Adrenal gland (tissue), 12 donors: ENCODE measurements around the gene SVOPL. TPM values are rescaled to one million over a fixed set of nuclear protein-coding genes. Genes with fewer than 3 reads are reported as not detected.

Source experiments
- DNase-seq, 7 donors: peaks; one replicate each; pipeline ENCODE4 v3.0.0-alpha.2; 2019 to 2020
- H3K27ac ChIP-seq, 5 donors: fragments of 200-600 bp; sonication (generic) in 4 of 5; 1 replicate in 3 of 5; 2 replicates in 2 of 5; pipeline versions ENCODE4 v1.5.1 to v1.8.0; 2016 to 2020; ENCODE audit warnings: mild to moderate bottlenecking in 1 of 5
- H3K27me3 ChIP-seq: fragments of 200-600 bp; 2 replicates; pipeline ENCODE4 v1.8.0; 2021
- H3K36me3 ChIP-seq, 2 donors: fragments of 200-600 bp; replicated peaks in 1 of 2; 1 replicate in 1 of 2; 2 replicates in 1 of 2; pipeline versions ENCODE4 v1.5.1 to v1.8.0; 2018 to 2022
- H3K4me1 ChIP-seq, 2 donors: fragments of 200-600 bp; replicated peaks in 1 of 2; 1 replicate in 1 of 2; 2 replicates in 1 of 2; pipeline versions ENCODE4 v1.5.1 to v1.8.0; 2018 to 2021
- H3K4me3 ChIP-seq, 4 donors: fragments of 200-600 bp; sonication (generic) in 3 of 4; one replicate each; pipeline ENCODE4 v1.5.1; 2016 to 2018
- H3K9me3 ChIP-seq, 3 donors: fragments of 200-600 bp; sonication (generic) in 1 of 3; replicated peaks in 1 of 3; 1 replicate in 2 of 3; 2 replicates in 1 of 3; pipeline versions ENCODE4 v1.5.1 to v1.8.0; 2016 to 2021
- POLR2A ChIP-seq, 2 donors: fragments of 450-650 bp; IDR thresholded peaks; one replicate each; pipeline ENCODE4 v1.6.1; 2017; ENCODE audit warnings: antibody characterized with exemption in 2 of 2, mild to moderate bottlenecking in 2 of 2, moderate library complexity in 1 of 2
- WGBS, 4 donors: extraction: QIAGEN DNeasy Blood & Tissue Kit in 2 of 4; methylation state at CpG; one replicate each; pipeline versions ENCODE4 v1.1.5 to v1.1.7; 2013 to 2017; 5-methylcytosine and 5-hydroxymethylcytosine counted together
- intact Hi-C, 2 donors: fragments of 100-400 bp; cut with DNase I; formaldehyde crosslinking; loops; one replicate each; pipeline versions ENCODE4 v1.14.1 to v1.15.0; 2022 to 2023
- polyA plus RNA-seq, 3 donors: library from polyadenylated mRNA; stranded (reverse); fragments of 200-250 nt in 2 of 3; fragments of 350-450 nt in 1 of 3; fragmentation: Illumina TruSeq in 1 of 3; extraction: RNeasy Lipid Tissue Mini Kit (QIAGEN cat#74804) in 1 of 3; gene quantifications; one replicate each; pipeline ENCODE4 v1.2.3, GENCODE V29; 2013 to 2014
- total RNA-seq, 9 donors: library from RNA; depleted of rRNA in 4 of 9; stranded (reverse); fragments of >200 nt in 4 of 9; fragments of 120-200 nt in 1 of 9; fragmentation: NEBNext Ultra II Directional in 1 of 9; extraction: Animal tissue kit (Norgen Biotek cat#: 25700) in 1 of 9; gene quantifications; one replicate each; pipeline versions ENCODE4 v1.1.0 to v1.2.4, GENCODE V29; 2013 to 2023
- TF ChIP-seq, protein P1 (sequence below), 6 experiments: fragments of 450-650 bp in 4 of 6; fragments of 200-600 bp in 2 of 6; sonication (generic) in 1 of 6; IDR thresholded peaks; 1 replicate in 5 of 6; 2 replicates in 1 of 6; pipeline versions ENCODE4 v1.5.1 to v1.8.0; 2016 to 2021; ENCODE audit warnings: antibody characterized with exemption in 6 of 6, mild to moderate bottlenecking in 2 of 6, moderate library complexity in 1 of 6
- donor health status: healthy with polysubstance abuse.
- donor health status: Bipolar disorder and iron deficiency.
- donor health status: DM: yes; HTN: yes; CAD: no.
- donor health status: DM: no; HTN: no; CAD: no.
- donor health status: DM: no; HTN: no; CAD: no.
- donor health status: DM: yes; HTN: yes; CAD: no.

SVOPL gene
- total and polyA plus RNA-seq, 12 donors = 0.54 to 4.8 (median 1.5) TPM

DNA sequence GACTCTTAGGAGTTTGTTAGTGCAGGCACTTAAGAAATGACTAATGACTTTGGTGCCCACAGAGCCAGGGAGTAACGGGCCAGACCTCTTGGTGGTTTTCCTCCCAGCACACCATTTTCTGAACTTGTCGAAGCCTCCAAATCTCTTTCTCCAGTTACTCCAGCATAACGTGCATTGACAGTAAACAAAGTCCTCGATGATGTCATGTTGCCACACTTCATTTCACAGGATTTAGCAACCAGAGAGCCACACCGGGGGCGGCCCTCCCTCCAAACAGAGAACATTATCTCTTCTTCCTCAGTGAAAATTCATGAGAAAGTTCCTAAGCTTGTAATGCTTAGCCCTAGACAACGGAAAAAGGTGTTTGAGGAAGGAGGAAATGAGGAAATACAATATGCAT, 4.0 kb upstream of the SVOPL start:
- TF ChIP-seq, protein P1, sequence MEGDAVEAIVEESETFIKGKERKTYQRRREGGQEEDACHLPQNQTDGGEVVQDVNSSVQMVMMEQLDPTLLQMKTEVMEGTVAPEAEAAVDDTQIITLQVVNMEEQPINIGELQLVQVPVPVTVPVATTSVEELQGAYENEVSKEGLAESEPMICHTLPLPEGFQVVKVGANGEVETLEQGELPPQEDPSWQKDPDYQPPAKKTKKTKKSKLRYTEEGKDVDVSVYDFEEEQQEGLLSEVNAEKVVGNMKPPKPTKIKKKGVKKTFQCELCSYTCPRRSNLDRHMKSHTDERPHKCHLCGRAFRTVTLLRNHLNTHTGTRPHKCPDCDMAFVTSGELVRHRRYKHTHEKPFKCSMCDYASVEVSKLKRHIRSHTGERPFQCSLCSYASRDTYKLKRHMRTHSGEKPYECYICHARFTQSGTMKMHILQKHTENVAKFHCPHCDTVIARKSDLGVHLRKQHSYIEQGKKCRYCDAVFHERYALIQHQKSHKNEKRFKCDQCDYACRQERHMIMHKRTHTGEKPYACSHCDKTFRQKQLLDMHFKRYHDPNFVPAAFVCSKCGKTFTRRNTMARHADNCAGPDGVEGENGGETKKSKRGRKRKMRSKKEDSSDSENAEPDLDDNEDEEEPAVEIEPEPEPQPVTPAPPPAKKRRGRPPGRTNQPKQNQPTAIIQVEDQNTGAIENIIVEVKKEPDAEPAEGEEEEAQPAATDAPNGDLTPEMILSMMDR (IDR thresholded peaks at IDR 0.05) = no peak
- no peak for TF ChIP-seq POLR2A (IDR thresholded peaks at IDR 0.05)
- intact Hi-C loops = no loop called here
- peaks cover 0 to 4% of the 10 kb centered on the region in 2 donors for H3K4me1 ChIP-seq
- H3K27ac ChIP-seq = no peak overlapping the region
- H3K4me3 ChIP-seq = no peak overlapping the region
- WGBS, 4 donors = 64 to 73% (median 69%) methylated on average over 7 of the region's 7 CpGs
- no peaks in the 10 kb centered on the region for H3K9me3 ChIP-seq
- DNase-seq = no peak
- H3K36me3 ChIP-seq = no peaks in the 10 kb centered on the region
- no peaks in the 10 kb centered on the region for H3K27me3 ChIP-seq

DNA sequence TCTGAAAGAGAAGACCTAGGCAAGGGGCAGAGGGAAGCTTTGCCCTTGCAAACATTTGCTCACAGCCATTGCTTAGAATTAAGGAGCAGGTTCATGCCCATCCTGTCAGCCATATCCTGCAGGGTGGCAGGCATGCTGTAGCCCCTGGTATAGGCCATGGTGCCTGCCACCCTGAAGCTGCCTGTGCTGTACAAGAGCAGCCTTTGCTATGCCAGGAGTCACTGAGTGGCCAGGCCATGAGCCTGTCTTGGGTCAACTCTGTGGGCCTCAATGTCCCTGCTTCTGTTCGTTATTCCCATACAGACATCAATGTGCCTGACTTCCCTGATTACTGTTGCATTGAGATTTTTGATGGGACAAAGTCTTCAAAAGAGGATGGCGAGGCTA, 368 bp upstream of the SVOPL start:
- no peak for DNase-seq
- WGBS, 4 donors = 78 to 94% (median 91%) methylated on average over 2 of the region's 2 CpGs
- Histone ChIP-seq H3K9me3 (no peaks in the 10 kb centered on the region), H3K4me3 (no peak overlapping the region), H3K27me3 (no peaks in the 10 kb centered on the region), H3K27ac (no peak overlapping the region), H3K36me3 (no peaks in the 10 kb centered on the region), H3K4me1 (peaks cover 0 to 4% of the 10 kb centered on the region in 2 donors)
- no peak for TF ChIP-seq POLR2A (IDR thresholded peaks at IDR 0.05)
- TF ChIP-seq, protein P1 (IDR thresholded peaks at IDR 0.05) = no peak
- intact Hi-C loops = no loop called here

DNA sequence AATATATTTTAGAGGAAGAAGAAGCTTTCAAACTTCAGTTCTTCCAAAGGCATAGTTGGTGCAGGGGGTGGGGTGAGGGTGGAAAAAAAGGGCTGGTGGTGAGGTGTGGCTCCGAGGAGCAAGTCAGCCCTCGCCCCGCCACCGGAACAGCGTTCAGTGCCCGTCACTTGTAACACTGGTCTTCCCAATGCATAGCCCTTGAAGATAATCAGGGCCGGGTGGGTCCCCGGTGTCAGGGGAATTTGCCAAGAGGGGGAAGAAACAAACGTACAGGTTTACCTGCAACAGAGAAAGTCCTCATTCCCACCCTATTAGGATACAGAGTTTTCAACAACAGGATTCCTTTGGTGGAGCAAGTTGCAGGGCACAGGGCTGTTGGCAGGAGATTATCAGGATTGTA, 1.5 kb downstream of the SVOPL start:
- no peaks in the 10 kb centered on the region for H3K36me3 ChIP-seq
- H3K4me1 ChIP-seq = no peaks in the 10 kb centered on the region
- no peak for TF ChIP-seq POLR2A (IDR thresholded peaks at IDR 0.05)
- TF ChIP-seq, protein P1 (IDR thresholded peaks at IDR 0.05) = no peak
- H3K27ac ChIP-seq = no peak overlapping the region
- 86 to 90% (median 87%) methylated on average over 9 of the region's 9 CpGs for WGBS, 4 donors
- H3K27me3 ChIP-seq = no peaks in the 10 kb centered on the region
- no peaks in the 10 kb centered on the region for H3K9me3 ChIP-seq
- DNase-seq = no peak
- intact Hi-C loops = no loop called here
- no peak overlapping the region for H3K4me3 ChIP-seq

DNA sequence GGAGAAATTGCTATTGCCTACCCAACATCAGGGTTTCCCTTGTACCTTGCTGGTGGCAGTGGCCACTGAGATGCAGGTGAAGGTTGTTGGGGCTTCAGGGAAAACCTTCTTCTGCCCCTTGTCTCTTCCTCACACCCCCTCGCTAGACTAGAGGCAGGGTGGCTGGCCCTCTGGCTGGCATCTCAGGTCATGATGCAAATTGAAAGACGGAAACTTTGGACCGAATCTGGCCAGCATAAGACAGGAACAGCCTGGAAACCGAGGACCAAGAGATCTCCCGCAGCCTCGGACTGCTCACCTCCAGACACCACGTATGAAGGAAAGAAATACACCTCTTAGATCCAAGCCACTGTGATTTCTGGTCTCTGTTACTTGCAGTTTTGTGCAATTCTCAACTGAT, 2.9 kb downstream of the SVOPL start:
- Histone ChIP-seq H3K4me3 (no peak overlapping the region), H3K4me1 (no peaks in the 10 kb centered on the region), H3K27me3 (no peaks in the 10 kb centered on the region), H3K9me3 (no peaks in the 10 kb centered on the region), H3K27ac (no peak overlapping the region), H3K36me3 (no peaks in the 10 kb centered on the region)
- no peak for DNase-seq
- WGBS, 4 donors = 89 to 93% (median 92%) methylated on average over 7 of the region's 7 CpGs
- intact Hi-C loops = no loop called here
- TF ChIP-seq POLR2A (IDR thresholded peaks at IDR 0.05) = no peak
- TF ChIP-seq, protein P1 (IDR thresholded peaks at IDR 0.05) = no peak
